Large intestine (tissue), 3 donors: ENCODE measurements around the gene TGM2. TPM values are rescaled to one million over a fixed set of nuclear protein-coding genes. Genes with fewer than 3 reads are reported as not detected.
A peak's percentile ranks its signal among the peaks of the same experiment; 100 is the strongest.

Experiments used
- DNase-seq, 2 donors: peaks; one replicate each; pipeline versions ENCODE4 v3.0.0 to v3.0.0-alpha.2; 2013
- H3K27ac ChIP-seq: one replicate; pipeline ENCODE4 v1.5.1; 2013; ENCODE audit warnings: low read length
- H3K27me3 ChIP-seq: 2 replicates; pipeline ENCODE4 v1.6.1; 2013; ENCODE audit warnings: low read length; ENCODE audit not compliant: control insufficient read depth, insufficient read depth
- H3K36me3 ChIP-seq: 2 replicates; pipeline ENCODE4 v1.6.1; 2013; ENCODE audit warnings: low read length; ENCODE audit not compliant: control insufficient read depth, insufficient read depth
- H3K4me1 ChIP-seq: one replicate; pipeline ENCODE4 v1.6.1; 2013; ENCODE audit warnings: low read length; ENCODE audit not compliant: control insufficient read depth, insufficient read depth
- H3K4me3 ChIP-seq: one replicate; pipeline ENCODE4 v1.5.1; 2013; ENCODE audit warnings: low read length
- H3K9me3 ChIP-seq: one replicate; pipeline ENCODE4 v1.6.1; 2013; ENCODE audit warnings: mild to moderate bottlenecking, low read depth, low read length, moderate library complexity; ENCODE audit not compliant: control insufficient read depth
- WGBS: methylation state at CpG from one replicate; pipeline ENCODE4 v1.1.5; 2013; ENCODE audit warnings: low lambda C conversion rate; ENCODE audit not compliant: insufficient coverage; 5-methylcytosine and 5-hydroxymethylcytosine counted together
- polyA plus RNA-seq: library from polyadenylated mRNA; unstranded; fragments of 120-200 nt; gene quantifications from one replicate; pipeline ENCODE4 v1.2.1, GENCODE V29; 2013

TGM2 gene
- polyA plus RNA-seq, 1 donor, result 334 TPM

DNA sequence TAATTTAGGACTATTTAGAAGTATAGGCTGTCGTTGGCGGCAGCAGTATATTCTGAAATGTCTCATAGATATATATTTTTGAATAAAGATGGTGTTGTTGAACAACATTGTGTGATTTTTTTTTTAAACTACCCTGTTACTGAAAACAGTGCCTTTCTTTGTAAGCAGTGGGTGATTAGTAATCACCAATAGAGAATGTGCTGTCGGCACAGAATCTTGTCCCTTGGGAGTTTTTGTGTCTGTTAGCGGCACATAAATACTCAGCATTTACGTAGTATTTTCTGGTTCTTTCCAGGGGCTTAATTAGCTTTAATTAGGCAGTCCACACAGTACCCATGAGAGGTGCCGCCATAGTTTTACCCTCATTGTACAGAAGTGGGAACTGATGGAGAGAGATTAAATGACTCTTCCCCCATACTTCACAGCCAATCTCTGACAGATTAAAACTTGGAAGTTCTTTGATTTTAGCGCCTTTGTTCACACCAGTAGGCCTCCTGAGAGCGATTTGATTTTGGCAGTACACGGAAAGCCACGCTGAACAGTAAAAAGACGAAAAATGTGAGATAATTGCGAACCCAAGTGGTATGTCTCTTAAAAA is 72.7 kb downstream of the TGM2 start:
- Histone ChIP-seq H3K4me3 (no peak overlapping the region), H3K4me1 (peaks cover 22% of the 10 kb centered on the region), H3K27ac (no peak overlapping the region), H3K36me3 (peaks cover 42% of the 10 kb centered on the region), H3K9me3 (no peaks in the 10 kb centered on the region), H3K27me3 (no peaks in the 10 kb centered on the region)
- whole genome bisulfite sequencing, result no CpG with 5 or more reads among the region's 12 CpGs
- DNase-seq, result no peak

DNA sequence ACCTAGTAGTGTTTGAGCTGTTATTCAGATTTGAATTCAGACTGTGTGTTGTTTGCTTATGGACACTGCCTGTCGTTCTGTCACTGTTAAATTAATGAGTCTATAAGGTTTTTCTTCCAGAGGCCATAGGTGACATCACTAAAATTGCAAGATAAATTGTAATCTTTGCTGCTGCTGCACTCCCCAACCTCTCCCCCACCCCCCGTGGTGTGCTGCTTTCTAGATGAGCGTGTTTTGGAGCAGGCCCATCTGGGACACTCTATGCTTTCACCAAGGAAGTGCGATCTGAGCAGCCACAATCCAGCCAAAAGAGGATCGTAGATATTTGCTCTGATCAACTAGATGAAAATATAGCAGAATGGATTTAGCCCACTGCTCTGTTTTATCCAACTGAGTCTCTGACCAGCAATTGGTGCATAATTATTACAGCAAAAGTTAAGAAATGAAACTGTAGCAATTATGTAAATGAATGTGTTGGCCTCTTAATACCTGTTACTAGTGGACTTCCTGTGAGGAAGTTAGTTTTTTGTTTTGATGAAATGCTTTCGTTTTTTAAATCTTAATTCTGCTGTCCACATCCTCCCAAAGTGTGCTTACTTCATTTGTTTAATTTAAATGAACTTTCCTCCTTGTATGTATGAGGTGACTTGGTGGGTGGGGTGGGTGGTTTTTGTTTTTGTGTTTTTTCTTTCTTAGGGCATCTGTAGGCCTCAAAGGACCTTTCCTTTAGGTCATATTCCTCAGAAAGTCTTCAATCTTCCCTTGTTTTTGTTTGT is 73.4 kb downstream of the TGM2 start:
- peaks cover 48% of the 10 kb centered on the region for H3K36me3 ChIP-seq
- H3K9me3 ChIP-seq, result no peaks in the 10 kb centered on the region
- 33% methylated on average over 1 of the region's 6 CpGs for WGBS
- DNase-seq, result no peak
- H3K27ac ChIP-seq, result peak overlapping the region; percentile 8
- H3K27me3 ChIP-seq, result no peaks in the 10 kb centered on the region
- peaks cover 22% of the 10 kb centered on the region for H3K4me1 ChIP-seq
- H3K4me3 ChIP-seq, result no peak overlapping the region

DNA sequence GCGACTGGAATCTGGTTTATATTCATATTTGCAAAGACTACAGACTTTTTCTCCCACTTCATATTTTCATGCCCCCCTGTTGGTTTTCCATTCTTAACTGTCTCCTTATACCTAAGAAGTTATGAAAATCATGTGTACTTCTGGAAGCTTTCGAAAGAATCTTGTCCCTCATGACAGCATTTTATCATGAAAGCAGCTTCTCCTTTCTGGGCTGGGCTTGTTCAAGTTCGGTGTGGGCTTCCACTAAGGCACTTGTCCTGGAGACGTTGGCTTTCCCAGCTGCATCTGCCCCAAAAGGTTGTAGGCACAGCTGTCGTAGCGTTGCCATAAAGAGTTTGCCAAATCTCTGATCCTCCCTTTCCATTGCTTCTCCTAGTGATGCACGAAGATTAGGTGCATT is 75.0 kb downstream of the TGM2 start:
- Histone ChIP-seq H3K27me3 (no peaks in the 10 kb centered on the region), H3K27ac (no peak overlapping the region), H3K4me1 (peaks cover 19% of the 10 kb centered on the region), H3K9me3 (no peaks in the 10 kb centered on the region), H3K36me3 (peaks cover 62% of the 10 kb centered on the region), H3K4me3 (no peak overlapping the region)
- no peak for DNase-seq
- 80% methylated on average over 1 of the region's 7 CpGs for WGBS

DNA sequence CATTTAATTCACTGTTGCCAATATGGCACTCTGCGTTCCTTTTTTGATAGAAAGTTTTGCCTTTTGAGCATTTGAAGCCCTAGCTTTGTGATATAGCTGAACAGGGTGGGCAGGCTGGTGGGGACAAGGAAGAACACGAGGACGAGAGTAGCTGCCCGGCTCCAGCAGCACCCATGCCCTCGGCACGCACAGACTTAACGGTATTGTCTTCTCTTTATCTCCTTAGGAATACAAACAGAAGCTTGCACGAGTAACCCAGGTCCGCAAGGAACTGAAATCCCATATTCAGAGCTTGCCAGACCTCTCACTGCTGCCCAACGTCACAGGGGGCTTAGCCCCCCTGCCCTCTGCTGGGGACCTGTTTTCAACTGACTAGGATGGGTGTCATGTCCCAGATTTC is 75.6 kb downstream of the TGM2 start:
- H3K36me3 ChIP-seq, result peaks cover 65% of the 10 kb centered on the region
- no peak overlapping the region for H3K4me3 ChIP-seq
- no peaks in the 10 kb centered on the region for H3K27me3 ChIP-seq
- no peak overlapping the region for H3K27ac ChIP-seq
- no peaks in the 10 kb centered on the region for H3K9me3 ChIP-seq
- no peak for DNase-seq
- H3K4me1 ChIP-seq, result peaks cover 13% of the 10 kb centered on the region
- no CpG with 5 or more reads among the region's 10 CpGs for WGBS

DNA sequence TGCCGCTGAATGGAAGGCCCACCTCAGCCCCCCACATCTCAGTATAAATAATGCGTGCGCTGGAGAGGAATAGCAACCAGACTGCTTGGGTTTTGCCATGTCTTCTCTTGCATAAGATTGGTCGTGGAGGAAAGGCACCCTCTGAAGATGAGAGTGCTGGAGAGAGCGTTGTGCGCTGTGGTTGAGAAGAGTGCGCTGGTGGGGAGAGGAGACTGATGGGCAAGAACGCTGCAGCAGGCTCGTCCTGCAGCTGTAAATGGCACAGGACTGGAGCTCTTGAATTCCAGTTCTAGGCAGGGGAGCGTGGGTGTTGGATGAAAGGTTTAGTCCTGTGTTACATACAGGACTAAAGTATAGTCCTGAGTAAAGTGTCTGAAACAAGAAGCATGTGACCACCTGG is 80.0 kb downstream of the TGM2 start:
- Histone ChIP-seq H3K4me1 (peaks cover 12% of the 10 kb centered on the region), H3K27ac (peak overlapping the region; percentile 27), H3K27me3 (no peaks in the 10 kb centered on the region), H3K9me3 (no peaks in the 10 kb centered on the region), H3K36me3 (peaks cover 69% of the 10 kb centered on the region), H3K4me3 (no peak overlapping the region)
- WGBS, result no CpG with 5 or more reads among the region's 10 CpGs
- no peak for DNase-seq

DNA sequence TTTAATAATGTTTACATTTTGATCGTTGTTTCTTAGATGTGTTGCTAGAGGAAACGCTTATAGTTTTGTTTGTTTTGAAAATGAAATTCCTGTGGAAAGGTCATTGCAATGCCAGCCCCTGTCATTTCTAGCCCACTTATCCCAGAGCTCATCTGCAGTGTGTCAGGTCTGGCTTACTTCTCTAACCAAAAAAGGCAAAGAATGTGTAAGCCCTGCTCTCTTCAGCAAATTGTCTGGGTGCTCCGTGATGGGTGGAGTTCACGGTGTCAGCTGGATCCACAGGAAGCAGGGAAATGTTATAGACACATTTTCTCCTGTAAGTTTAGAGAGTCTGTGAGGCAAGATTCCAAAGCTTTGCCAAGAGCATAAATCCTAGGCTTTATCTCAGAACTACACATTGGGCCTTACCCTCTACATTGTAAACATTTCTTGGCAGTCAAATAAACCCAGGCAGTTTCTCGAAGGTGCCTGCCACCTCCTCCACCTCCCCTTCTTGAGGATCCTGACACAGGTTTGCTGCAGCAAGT is 80.6 kb downstream of the TGM2 start:
- Histone ChIP-seq H3K27ac (peak overlapping the region; percentile 53), H3K9me3 (no peaks in the 10 kb centered on the region), H3K4me1 (peaks cover 12% of the 10 kb centered on the region), H3K27me3 (no peaks in the 10 kb centered on the region), H3K36me3 (peaks cover 64% of the 10 kb centered on the region), H3K4me3 (no peak overlapping the region)
- DNase-seq, result peak in 1 of 2 donors; percentile 44
- WGBS, result no CpG with 5 or more reads among the region's 5 CpGs

DNA sequence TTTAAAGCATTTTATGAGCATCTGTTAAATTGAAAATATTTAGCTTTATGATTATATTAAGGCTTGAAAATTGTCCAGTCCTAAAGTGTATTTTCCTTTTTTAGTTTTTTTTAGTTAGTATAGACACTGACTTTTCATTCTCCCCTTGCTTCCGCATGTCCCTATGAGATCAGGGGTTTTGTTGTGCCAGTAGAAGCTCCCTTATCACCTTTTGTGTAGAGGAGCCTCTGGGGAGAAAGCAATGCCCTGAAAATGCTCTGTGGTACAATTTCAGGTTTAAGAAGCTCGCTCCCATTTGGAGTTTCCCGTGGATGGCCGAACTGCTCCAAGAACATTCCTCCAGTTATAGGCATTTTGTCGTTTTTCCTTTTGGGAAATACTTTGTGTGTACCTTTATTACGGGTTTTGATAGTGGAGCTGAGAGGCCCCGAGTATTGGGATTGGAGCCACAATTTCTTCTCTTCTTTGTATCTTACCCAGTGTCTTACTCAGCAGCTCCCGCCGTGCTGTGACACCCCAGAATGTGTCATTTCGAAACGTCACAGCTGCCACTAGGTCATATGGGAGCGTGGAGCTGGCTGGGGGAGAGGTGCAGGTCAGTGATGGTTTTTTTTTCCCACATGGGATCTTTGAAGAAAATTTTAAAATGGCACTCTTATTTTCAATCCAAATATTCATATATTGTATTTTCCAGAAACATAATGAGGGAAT is 81.6 kb downstream of the TGM2 start:
- Histone ChIP-seq H3K9me3 (no peaks in the 10 kb centered on the region), H3K4me3 (no peak overlapping the region), H3K27ac (peak overlapping the region; percentile 53), H3K27me3 (no peaks in the 10 kb centered on the region), H3K36me3 (peaks cover 62% of the 10 kb centered on the region), H3K4me1 (peaks cover 12% of the 10 kb centered on the region)
- DNase-seq, result no peak
- WGBS, result 80% methylated on average over 1 of the region's 12 CpGs

DNA sequence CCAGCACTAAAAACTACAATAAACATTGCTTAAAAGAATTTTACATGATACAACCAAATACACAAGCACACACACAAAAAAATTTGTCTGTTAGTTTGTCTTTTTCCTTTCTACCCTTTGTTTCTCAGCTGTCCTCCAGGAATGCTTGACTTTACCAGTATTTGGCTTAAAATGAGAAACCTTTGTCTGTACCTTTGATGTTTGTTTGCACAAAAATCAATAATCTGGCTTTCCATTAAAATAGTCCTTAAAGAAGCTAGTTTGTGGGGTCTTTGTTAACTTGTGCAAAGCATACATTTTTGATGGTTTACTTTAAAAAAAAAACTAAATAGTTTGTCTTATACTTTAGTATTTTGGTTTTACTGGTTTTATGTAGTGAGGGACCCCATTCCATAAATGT is 82.2 kb downstream of the TGM2 start:
- no peaks in the 10 kb centered on the region for H3K27me3 ChIP-seq
- no peak overlapping the region for H3K27ac ChIP-seq
- DNase-seq, result no peak
- H3K4me1 ChIP-seq, result peaks cover 12% of the 10 kb centered on the region
- H3K4me3 ChIP-seq, result no peak overlapping the region
- H3K36me3 ChIP-seq, result peaks cover 60% of the 10 kb centered on the region
- no peaks in the 10 kb centered on the region for H3K9me3 ChIP-seq

DNA sequence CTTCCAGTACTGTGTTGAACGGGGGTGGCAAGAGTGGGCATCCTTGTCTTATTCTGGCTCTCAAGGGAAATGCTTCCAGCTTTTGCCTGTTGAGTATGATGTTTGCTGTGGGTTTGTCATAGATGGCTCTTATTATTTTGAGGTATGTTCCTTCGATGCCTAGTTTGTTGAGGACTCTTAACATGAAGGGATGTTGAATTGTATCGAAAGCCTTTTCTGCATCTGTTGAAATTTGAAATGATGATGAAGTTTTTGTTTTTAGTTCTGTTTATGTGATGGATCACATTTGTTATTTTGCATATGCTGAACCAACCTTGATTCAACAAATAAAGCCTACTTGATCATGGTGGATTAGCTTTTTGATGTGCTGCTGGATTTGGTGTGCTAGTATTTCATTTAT is 83.5 kb downstream of the TGM2 start:
- 83% methylated on average over 2 of the region's 3 CpGs for WGBS
- no peak overlapping the region for H3K27ac ChIP-seq
- no peaks in the 10 kb centered on the region for H3K9me3 ChIP-seq
- H3K36me3 ChIP-seq, result peaks cover 56% of the 10 kb centered on the region
- H3K27me3 ChIP-seq, result no peaks in the 10 kb centered on the region
- H3K4me3 ChIP-seq, result no peak overlapping the region
- DNase-seq, result no peak
- H3K4me1 ChIP-seq, result peaks cover 12% of the 10 kb centered on the region

DNA sequence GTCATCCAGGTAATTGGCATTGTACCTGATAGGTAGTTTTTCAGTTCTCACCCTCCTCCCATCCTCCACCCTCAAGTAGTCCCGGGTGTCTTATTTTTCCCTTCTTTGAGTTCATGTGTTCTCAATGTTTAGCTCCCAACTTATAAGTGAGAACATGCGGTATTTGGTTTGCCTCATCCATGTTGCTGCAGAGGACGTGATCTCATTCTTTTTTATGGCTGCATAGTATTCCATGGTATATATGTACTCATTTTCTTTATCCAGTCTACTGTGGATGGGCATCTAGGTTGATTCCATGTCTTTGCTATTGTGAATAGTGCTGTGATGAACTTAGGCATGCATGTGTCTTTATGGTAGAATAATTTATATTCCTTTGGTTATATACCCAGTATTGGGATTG is 85.7 kb downstream of the TGM2 start:
- H3K9me3 ChIP-seq, result no peaks in the 10 kb centered on the region
- 80% methylated on average over 1 of the region's 3 CpGs for WGBS

More for the DNA sequence above, 85.7 kb downstream of the TGM2 start:
- peaks cover 38% of the 10 kb centered on the region for H3K36me3 ChIP-seq
- peaks cover 24% of the 10 kb centered on the region for H3K4me1 ChIP-seq
- no peaks in the 10 kb centered on the region for H3K27me3 ChIP-seq
- DNase-seq, result no peak
- H3K27ac ChIP-seq, result no peak overlapping the region
- no peak overlapping the region for H3K4me3 ChIP-seq
